Heart right ventricle (tissue), 16 donors: ENCODE results near the gene MAD1L1. TPM values are rescaled to one million over a fixed set of nuclear protein-coding genes. Genes with fewer than 3 reads are reported as not detected.

Source experiments
- ATAC-seq, 8 donors: fragments of 200-7000 bp; cut with Tn5 transposase; one replicate each; pipeline ENCODE4 v1.9.1; 2020; ENCODE audit warnings: mild to moderate bottlenecking in 8 of 8, moderate library complexity in 8 of 8, moderate number of reproducible peaks in 1 of 8
- DNase-seq, 2 donors: peaks; one replicate each; pipeline ENCODE4 v3.0.0-alpha.2; 2020
- H3K27ac ChIP-seq, 10 donors: fragments of 200-600 bp; sonication (generic) in 2 of 10; one replicate each; pipeline versions ENCODE4 v1.5.0 to v1.8.0; 2020 to 2022; ENCODE audit warnings: mild to moderate bottlenecking in 3 of 10
- H3K27me3 ChIP-seq, 7 donors: fragments of 200-600 bp; one replicate each; pipeline ENCODE4 v1.8.0; 2021 to 2022; ENCODE audit warnings: mild to moderate bottlenecking in 2 of 7
- H3K36me3 ChIP-seq, 9 donors: fragments of 200-600 bp; sonication (generic) in 1 of 9; one replicate each; pipeline versions ENCODE4 v1.5.0 to v1.8.0; 2020 to 2022; ENCODE audit warnings: mild to moderate bottlenecking in 2 of 9
- H3K4me1 ChIP-seq, 9 donors: fragments of 200-600 bp; sonication (generic) in 1 of 9; one replicate each; pipeline versions ENCODE4 v1.5.0 to v1.8.0; 2020 to 2022; ENCODE audit warnings: mild to moderate bottlenecking in 4 of 9
- H3K4me3 ChIP-seq, 10 donors: fragments of 200-600 bp; sonication (generic) in 2 of 10; one replicate each; pipeline versions ENCODE4 v1.5.0 to v1.8.0; 2020 to 2022; ENCODE audit warnings: mild to moderate bottlenecking in 7 of 10, moderate library complexity in 2 of 10
- H3K9me3 ChIP-seq, 11 donors: fragments of 200-600 bp in 10 of 11; sonication (generic) in 2 of 11; one replicate each; pipeline versions ENCODE4 v1.5.0 to v1.8.0; 2013 to 2022; ENCODE audit warnings: mild to moderate bottlenecking in 2 of 11, control low read depth in 1 of 11, moderate library complexity in 1 of 11
- CTCF ChIP-seq, 9 donors: fragments of 200-600 bp; sonication (generic) in 2 of 9; IDR thresholded peaks; one replicate each; pipeline versions ENCODE4 v1.5.0 to v1.8.0; 2021 to 2022; ENCODE audit warnings: antibody characterized with exemption in 9 of 9, mild to moderate bottlenecking in 5 of 9, moderate library complexity in 1 of 9
- WGBS, 2 donors: extraction: QIAGEN DNeasy Blood & Tissue Kit; methylation state at CpG; one replicate each; pipeline ENCODE4 v1.1.7; 2013; ENCODE audit warnings: inconsistent platforms in 1 of 2; 5-methylcytosine and 5-hydroxymethylcytosine counted together
- intact Hi-C, 10 donors: fragments of 100-400 bp; cut with DNase I; formaldehyde crosslinking; loops; one replicate each; pipeline versions ENCODE4 v1.11.1 to v1.14.2; 2022
- polyA plus RNA-seq, 2 donors: library from polyadenylated mRNA; stranded (reverse); fragments of 200-250 nt; gene quantifications; one replicate each; pipeline ENCODE4 v1.2.3, GENCODE V29; 2013
- total RNA-seq, 10 donors: library from RNA; stranded (reverse); fragmentation: NEBNext Ultra II Directional in 3 of 10; extraction: Animal tissue kit (Norgen Biotek cat#: 25700) in 3 of 10; gene quantifications; one replicate each; pipeline versions ENCODE4 v1.2.1 to v1.2.4, GENCODE V29; 2021 to 2023
- donor health status: Arrhythmogenic right ventricular cardiomyopathy.
- donor health status: ischemic (EF 13 %, LVEDD 7.1; RV severe dilation, severe dysfunction).
- donor health status: healthy with polysubstance abuse.
- donor health status: DM: no; HTN: yes; CAD: no.
- donor health status: DM: no; HTN: no; CAD: no.
- donor health status: ischemic (EF 25% LVEDD 6.9; RV normal size, moderate dysfunction).
- donor health status: ischemic (EF 25% LVEDD 5.7; RV mildly dilated, moderate dysfunction).
- donor health status: healthy.
- donor health status: DM: yes; HTN: yes; CAD: no.
- donor health status: Ischemic cardiomyopathy.
- donor health status: ischemic (EF 35%, LVEDD 5.7; RV mildly dilated, moderate dysfunction).
- donor health status: nonischemic (EF 11% LVEDD 7.7; RV severe dilation, severe dysfunction).
- donor health status: DM: yes; HTN: yes; CAD: no.
- donor health status: PGD.
- donor health status: ischemic (EF 29% LVEDD 5.4; RV normal size, mild dysfunction).
- donor health status: nonischemic (EF 23%, LVEDD 6.1; RV moderate dilation, normal function).

Gene MAD1L1
- total and polyA plus RNA-seq, 12 donors: 13.8 to 46.8 (median 20.2) TPM

- no peak overlapping the region for H3K27ac ChIP-seq
- no peaks in the 10 kb centered on the region for H3K27me3 ChIP-seq
- ATAC-seq (no peak), DNase-seq (no peak)
- peaks cover 0 to 40% (median 0%) of the 10 kb centered on the region in 9 donors for H3K4me1 ChIP-seq
- H3K4me3 ChIP-seq: no peak overlapping the region
- 95% methylated on average over 5 of the region's 5 CpGs for WGBS, 2 donors
- H3K36me3 ChIP-seq: peaks cover 0 to 8% (median 0%) of the 10 kb centered on the region in 9 donors
- no peak for TF ChIP-seq CTCF (IDR thresholded peaks at IDR 0.05)
- intact Hi-C loops: no loop called here
- no peaks in the 10 kb centered on the region for H3K9me3 ChIP-seq
Measured at GRCh38 chr7:1926908-1927306, 305.8 kb downstream of the MAD1L1 start.

- no peaks in the 10 kb centered on the region for H3K9me3 ChIP-seq
- WGBS, 2 donors: 69 to 76% methylated on average over 14 of the region's 14 CpGs
- H3K27ac ChIP-seq: no peak overlapping the region
- H3K36me3 ChIP-seq: peaks cover 0 to 8% (median 0%) of the 10 kb centered on the region in 9 donors
- no peak for TF ChIP-seq CTCF (IDR thresholded peaks at IDR 0.05)
- no peak overlapping the region for H3K4me3 ChIP-seq
- no peaks in the 10 kb centered on the region for H3K27me3 ChIP-seq
- intact Hi-C loops: no loop called here
- DNase-seq (no peak), ATAC-seq (no peak)
- H3K4me1 ChIP-seq: peaks cover 0 to 41% (median 0%) of the 10 kb centered on the region in 9 donors
Measured at GRCh38 chr7:1925973-1926907, 306.5 kb downstream of the MAD1L1 start.

GRCh38 chr7:1925349-1925748 is 307.4 kb downstream of the MAD1L1 start:
- Histone ChIP-seq H3K36me3 (peaks cover 0 to 8% (median 0%) of the 10 kb centered on the region in 9 donors), H3K9me3 (no peaks in the 10 kb centered on the region), H3K4me3 (no peak overlapping the region), H3K4me1 (peaks cover 0 to 49% (median 0%) of the 10 kb centered on the region in 9 donors), H3K27ac (no peak overlapping the region), H3K27me3 (no peaks in the 10 kb centered on the region)
- no peak for TF ChIP-seq CTCF (IDR thresholded peaks at IDR 0.05)
- DNase-seq (peak in 1 of 2 donors; percentile 5), ATAC-seq (no peak)
- intact Hi-C loops: no loop called here
- 92 to 93% methylated on average over 12 of the region's 12 CpGs for WGBS, 2 donors

- no peak for ATAC-seq
- DNase-seq: no peak
- TF ChIP-seq CTCF (IDR thresholded peaks at IDR 0.05): no peak
- Histone ChIP-seq H3K4me1 (peaks cover 0 to 59% (median 7%) of the 10 kb centered on the region in 9 donors), H3K27ac (no peak overlapping the region), H3K9me3 (no peaks in the 10 kb centered on the region), H3K27me3 (no peaks in the 10 kb centered on the region), H3K4me3 (no peak overlapping the region), H3K36me3 (peaks cover 0 to 8% (median 0%) of the 10 kb centered on the region in 9 donors)
- WGBS, 2 donors: 81 to 85% methylated on average over 10 of the region's 10 CpGs
- intact Hi-C loops: no loop called here
Measured at GRCh38 chr7:1924258-1924817, 308.4 kb downstream of the MAD1L1 start.
